ENCODE measurements around the gene EYA3. TPM values are rescaled to one million over a fixed set of nuclear protein-coding genes. Genes with fewer than 3 reads are reported as not detected.
A peak's percentile ranks its signal among the peaks of the same experiment; 100 is the strongest.

EYA3 gene
- total RNA-seq, 1 experiment from 2014 or later: 18.7 TPM

- DNase-seq (ENCODE audit: low read depth): no peak
These were observed 16.6 kb downstream of the EYA3 start for GRCh38 chr1:28071813-28072212.

DNA sequence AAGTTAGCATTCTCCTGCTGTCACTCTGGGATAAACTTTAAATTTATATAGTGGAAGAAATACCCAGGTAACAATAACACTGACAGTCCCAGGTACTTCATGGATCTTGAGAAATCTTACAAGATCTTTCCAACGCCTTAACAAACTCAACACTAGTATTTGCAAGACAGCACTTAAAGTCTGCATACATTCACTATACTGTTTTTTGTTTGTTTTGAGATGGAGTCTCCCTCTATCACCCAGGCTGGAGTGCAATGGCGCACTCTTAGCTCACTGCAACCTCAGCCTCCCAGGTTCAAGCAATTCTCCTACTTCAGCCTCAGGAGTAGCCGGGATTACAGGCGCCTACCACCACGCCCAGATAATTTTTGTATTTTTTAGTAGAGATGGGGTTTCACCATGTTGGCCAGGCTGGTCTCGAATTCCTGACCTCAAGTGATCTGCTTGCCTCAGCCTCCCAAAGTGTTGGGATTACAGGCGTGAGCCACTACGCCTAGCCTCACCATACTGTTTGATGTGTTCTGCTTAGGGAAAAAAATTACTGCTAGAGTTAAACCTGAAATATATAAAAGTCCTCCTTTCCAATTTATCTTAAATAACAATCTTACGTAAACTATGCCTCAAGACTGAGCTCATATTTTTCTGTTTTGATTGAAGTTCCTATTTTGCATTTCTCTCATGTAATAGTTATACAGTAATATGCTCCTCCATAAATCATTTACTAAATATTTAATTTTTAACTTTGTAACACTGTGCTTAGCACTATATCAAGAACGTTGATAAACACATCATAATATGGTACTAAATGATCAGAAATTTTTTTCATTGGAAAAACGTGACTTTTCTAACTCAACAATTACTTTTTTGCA is 17.5 kb downstream of the EYA3 start:
- no peak for DNase-seq (ENCODE audit: low read depth)

- no peak for DNase-seq (ENCODE audit: low read depth)
These were observed 20.8 kb downstream of the EYA3 start for GRCh38 chr1:28067523-28068090.

- DNase-seq (ENCODE audit: low read depth): no peak
These were observed 21.8 kb downstream of the EYA3 start for GRCh38 chr1:28066393-28067154.

- DNase-seq (ENCODE audit: low read depth): peak; percentile 64
These were observed 24.3 kb downstream of the EYA3 start for GRCh38 chr1:28064064-28064463.

GRCh38 chr1:28062806-28063205 is 25.6 kb downstream of the EYA3 start:
- DNase-seq (ENCODE audit: low read depth): peak; percentile 47

DNA sequence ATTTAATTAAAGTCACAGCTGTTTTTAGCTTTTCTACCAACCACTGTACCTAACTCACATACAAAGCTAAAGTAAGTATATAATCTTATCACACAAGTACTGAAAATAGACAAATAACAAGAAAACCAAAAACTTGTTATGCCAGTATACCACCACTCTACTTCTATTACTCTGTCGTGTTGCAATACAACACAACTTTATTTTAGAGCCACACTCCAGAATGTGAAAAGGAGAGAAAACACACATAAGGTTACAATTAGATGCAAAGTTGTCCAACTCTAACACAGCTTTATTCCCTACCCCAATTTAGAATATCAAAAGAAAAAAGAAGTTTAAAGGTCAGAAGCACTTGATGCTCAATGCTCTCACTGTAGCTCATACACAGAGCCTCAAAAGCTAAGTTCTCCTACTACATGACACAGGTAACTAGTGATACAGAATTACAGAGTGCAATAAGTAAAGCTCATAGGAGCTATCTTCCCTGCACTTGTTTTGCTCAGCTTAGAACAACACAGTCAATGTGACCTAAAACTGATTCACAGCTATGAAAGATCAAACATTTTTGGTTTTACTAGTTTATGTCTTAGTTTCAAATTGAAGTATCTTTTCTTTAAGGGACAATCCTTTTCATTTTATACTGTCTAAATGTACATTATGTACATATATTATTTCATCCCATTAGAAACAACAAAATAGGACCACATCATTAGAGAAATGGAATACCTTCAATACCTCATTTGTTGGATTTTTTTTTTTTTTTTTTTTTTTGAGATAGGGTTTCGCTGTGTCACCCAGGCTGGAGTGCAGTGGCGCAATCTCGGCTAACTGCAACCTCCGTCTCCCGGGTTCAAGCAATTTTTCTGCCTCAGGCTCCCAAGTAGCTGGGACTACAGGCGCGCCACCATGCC is 29.2 kb downstream of the EYA3 start:
- DNase-seq (ENCODE audit: low read depth): no peak

DNA sequence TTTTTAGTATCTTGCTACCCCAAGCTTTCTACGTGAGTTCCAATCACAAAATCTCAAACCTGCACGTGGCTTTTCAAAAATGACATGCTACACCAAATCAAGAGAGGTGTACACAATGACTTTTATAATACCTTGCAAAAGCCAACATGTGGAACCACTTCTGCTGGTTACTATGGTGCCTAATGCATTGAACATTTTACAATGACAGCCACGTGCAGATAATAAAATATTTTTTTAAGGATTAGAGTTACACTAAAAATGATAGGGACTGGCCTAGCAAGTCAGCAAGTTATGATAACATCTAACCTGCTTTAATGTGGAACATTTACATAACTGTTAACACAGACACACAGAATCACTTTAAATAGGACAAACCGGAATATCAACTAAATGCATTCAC is 30.2 kb downstream of the EYA3 start:
- DNase-seq (ENCODE audit: low read depth): no peak

DNA sequence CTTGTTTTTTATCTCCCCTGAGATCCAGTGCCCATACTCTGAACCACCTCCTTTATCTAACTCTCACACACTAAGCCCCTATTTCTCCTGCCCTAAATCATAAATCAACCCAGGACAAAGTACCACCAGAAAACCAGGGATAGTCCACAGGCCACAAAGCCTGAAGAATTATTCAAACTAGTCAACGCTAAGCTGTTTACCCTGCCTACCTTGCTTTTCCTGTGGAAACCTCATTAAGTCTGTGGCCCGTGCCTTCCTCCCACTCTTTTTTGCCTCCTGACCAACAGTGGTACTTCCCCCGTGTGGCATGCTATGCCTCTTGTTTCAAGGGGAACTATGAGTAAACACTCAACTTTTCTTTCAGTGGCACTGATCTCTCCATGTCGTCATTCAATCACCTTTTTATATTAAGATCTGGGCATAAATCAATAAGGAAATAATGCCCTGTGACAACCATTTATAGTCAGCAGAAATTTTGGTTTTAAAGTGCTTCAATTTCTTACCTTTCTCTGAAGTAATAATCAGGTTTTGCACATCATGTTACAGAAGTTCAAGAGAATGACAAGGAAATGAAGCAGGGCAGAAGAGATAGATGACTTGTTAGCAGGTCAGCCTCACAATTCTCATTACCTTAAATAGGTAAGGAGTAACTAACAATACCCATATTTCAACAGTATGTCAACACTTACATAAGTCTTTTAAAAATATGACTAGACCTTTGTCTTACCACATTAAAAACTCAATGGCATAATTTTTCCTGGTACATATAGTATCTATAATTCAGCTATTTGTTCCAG is 32.1 kb downstream of the EYA3 start:
- no peak for DNase-seq (ENCODE audit: low read depth)

- no peak for DNase-seq (ENCODE audit: low read depth)
These were observed 37.6 kb downstream of the EYA3 start for GRCh38 chr1:28050776-28051175.

GRCh38 chr1:28046716-28047115 is 41.7 kb downstream of the EYA3 start:
- no peak for DNase-seq (ENCODE audit: low read depth)

GRCh38 chr1:28045777-28046176 is 42.6 kb downstream of the EYA3 start:
- peak; percentile 8 for DNase-seq (ENCODE audit: low read depth)

DNA sequence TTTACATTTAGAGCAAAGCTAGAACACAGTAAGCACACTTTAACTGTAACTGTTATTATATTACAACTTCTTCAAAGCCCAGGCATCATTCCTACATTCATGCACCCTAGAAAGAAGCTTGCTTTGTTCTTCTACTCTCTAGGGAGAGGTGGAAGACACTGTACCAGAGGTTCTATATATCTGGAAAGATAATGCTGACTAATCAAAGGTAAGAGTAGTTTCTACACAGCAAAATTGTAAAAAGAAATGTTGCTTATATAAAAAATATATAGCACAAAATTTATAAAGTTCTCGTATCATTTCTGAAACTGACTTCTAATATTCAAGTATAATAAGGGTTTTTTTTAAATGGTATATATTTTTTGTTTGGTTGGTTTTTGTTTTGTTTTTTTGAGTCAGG is 44.0 kb downstream of the EYA3 start:
- no peak for DNase-seq (ENCODE audit: low read depth)

- no peak for DNase-seq (ENCODE audit: low read depth)
These were observed 49.1 kb downstream of the EYA3 start for GRCh38 chr1:28039341-28039740.

DNA sequence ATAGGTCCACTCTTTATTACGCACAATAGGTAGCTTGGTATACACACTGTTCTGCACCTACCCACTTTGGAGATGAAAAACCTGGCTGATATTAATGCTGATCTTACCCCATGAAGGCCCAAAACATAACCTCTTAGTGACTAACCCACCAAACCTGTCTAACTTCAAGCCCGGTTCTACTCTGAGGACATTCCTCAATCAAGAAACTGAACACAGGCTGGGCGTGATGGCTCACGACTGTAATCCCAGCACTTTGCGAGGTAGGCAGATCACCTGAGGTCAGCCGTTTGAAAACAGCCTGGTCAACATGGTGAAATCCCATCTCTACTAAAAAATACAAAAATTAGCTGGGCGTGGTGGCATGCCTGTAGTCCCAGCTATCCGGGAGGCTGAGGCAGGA is 50.5 kb downstream of the EYA3 start:
- no peak for DNase-seq (ENCODE audit: low read depth)

DNA sequence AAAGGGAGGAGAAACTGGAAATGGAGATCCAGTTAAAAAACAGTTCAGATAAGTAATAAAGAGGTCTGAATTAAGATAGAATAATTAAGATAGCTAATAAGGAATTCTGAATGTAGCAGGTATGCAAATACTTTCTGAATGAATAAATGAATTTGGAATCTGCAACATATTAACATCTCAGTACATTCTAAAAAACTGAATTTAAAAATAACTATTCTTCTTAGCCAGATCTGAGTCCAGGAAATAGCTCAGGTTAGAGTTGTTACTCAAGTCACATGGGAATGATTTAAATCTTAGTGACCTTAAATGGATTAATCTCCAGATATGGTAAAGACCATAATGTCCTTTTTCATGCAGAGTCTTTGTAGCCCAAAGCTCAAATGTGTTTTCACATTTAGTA is 51.2 kb downstream of the EYA3 start:
- no peak for DNase-seq (ENCODE audit: low read depth)

DNA sequence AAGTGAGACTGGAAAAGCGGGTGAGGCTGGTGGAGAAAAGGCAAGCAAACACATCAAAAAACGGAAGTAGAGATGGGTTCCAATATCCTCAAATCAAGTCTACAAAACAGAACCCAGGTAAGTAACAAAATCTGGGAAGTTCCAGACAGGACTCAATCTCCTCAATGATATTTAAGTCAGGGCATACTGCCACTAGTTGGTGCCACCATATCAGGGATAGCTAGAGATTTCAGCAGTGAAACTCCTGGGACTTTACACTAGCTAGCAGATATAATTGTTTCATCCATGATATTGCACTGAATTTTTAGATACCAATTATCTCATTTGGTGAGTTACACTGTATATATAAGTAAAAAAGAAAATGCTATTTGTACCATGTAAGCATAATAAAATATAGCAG is 52.0 kb downstream of the EYA3 start:
- DNase-seq (ENCODE audit: low read depth): no peak

DNA sequence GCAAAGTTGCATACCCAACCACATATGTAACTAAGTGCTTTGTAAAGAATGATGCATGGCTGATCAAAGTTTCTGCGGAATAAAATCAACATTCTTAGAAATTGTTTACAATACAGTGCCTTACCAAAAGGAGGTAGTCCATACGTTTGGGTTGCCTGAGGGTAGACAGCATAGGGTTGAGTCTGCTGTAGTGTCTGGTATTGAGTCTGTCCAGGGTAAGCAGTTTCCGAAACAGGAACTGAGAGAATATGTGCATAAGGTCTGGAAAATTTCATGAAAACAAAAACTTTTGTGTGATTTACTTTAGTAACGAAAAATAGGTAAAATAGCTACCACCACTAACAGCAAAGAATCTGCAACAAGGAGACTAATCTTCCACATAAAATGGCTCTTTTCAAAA is 53.0 kb downstream of the EYA3 start:
- DNase-seq (ENCODE audit: low read depth): no peak

GRCh38 chr1:28032281-28032680 is 56.1 kb downstream of the EYA3 start:
- no peak for DNase-seq (ENCODE audit: low read depth)

DNA sequence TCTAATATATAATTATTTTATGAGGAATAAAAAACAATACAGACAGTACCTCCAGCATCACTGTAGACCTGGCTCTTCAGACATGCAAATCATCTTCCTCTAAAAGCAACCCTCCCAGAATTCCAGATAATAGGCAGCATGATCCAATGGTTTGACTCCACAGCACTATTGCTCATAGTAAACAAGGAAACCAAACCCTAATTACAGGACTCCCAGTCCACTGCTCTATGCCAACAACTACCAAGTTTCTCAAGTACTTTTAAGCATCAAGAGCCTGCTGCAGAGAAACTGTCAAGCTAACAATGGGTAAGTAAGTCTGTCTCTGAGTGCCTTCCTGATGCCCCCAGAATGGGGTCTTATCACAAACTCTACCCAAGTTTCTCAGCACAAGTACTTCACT is 57.2 kb downstream of the EYA3 start:
- no peak for DNase-seq (ENCODE audit: low read depth)

All from RPMI7951 (cell line).